ENCODE measurements around the gene SOX6.

The SOX6 gene

GRCh38 chr11:16171882-16172281 is 184.5 kb downstream of the SOX6 start:
- DNase-seq, result no peak
- no peak overlapping the region for H3K4me3 ChIP-seq (ENCODE audit: control insufficient read depth in 1 of 7, extremely low read depth in 1 of 7, insufficient read depth in 4 of 7, low read depth in 2 of 7, low read length in 6 of 7)
- POLR2A ChIA-PET, result no interaction called here
- no peaks in the 10 kb centered on the region for H3K4me1 ChIP-seq (ENCODE audit: control extremely low read depth in 1 of 4, control insufficient read depth in 4 of 4, insufficient read depth in 4 of 4, low read length in 3 of 4)
- no peak overlapping the region for H3K27ac ChIP-seq (ENCODE audit: insufficient read depth in 1 of 2, low read depth in 1 of 2, low read length in 2 of 2, poor library complexity in 1 of 2, severe bottlenecking in 2 of 2)
- peaks cover 0 to 1% (median 0%) of the 10 kb centered on the region in 5 experiments for H3K9me3 ChIP-seq (ENCODE audit: control extremely low read depth in 1 of 5, control insufficient read depth in 4 of 5, insufficient read depth in 2 of 5, low read depth in 1 of 5, low read length in 4 of 5)
- CTCF ChIA-PET, result no interaction called here
- no peaks in the 10 kb centered on the region for H3K36me3 ChIP-seq (ENCODE audit: control insufficient read depth in 4 of 4, insufficient read depth in 4 of 4, low read length in 3 of 4)
- WGBS (ENCODE audit: insufficient coverage), result no CpG with 5 or more reads among the region's 2 CpGs
- H3K27me3 ChIP-seq (replicated peaks in 2 of 5; ENCODE audit: control insufficient read depth in 4 of 5, insufficient read depth in 5 of 5, low read length in 4 of 5), result peaks cover 0 to 2% (median 0%) of the 10 kb centered on the region in 5 experiments

- no peak for DNase-seq
- Histone ChIP-seq H3K27ac (ENCODE audit: insufficient read depth in 1 of 2, low read depth in 1 of 2, low read length in 2 of 2, poor library complexity in 1 of 2, severe bottlenecking in 2 of 2) (no peak overlapping the region), H3K27me3 (replicated peaks in 2 of 5; ENCODE audit: control insufficient read depth in 4 of 5, insufficient read depth in 5 of 5, low read length in 4 of 5) (peaks cover 0 to 2% (median 0%) of the 10 kb centered on the region in 5 experiments), H3K36me3 (ENCODE audit: control insufficient read depth in 4 of 4, insufficient read depth in 4 of 4, low read length in 3 of 4) (no peaks in the 10 kb centered on the region), H3K9me3 (ENCODE audit: control extremely low read depth in 1 of 5, control insufficient read depth in 4 of 5, insufficient read depth in 2 of 5, low read depth in 1 of 5, low read length in 4 of 5) (no peaks in the 10 kb centered on the region), H3K4me1 (ENCODE audit: control extremely low read depth in 1 of 4, control insufficient read depth in 4 of 4, insufficient read depth in 4 of 4, low read length in 3 of 4) (no peaks in the 10 kb centered on the region), H3K4me3 (ENCODE audit: control insufficient read depth in 1 of 7, extremely low read depth in 1 of 7, insufficient read depth in 4 of 7, low read depth in 2 of 7, low read length in 6 of 7) (no peak overlapping the region)
- POLR2A ChIA-PET, result no interaction called here
- WGBS (ENCODE audit: insufficient coverage), result 83% methylated on average over 5 of the region's 7 CpGs
- CTCF ChIA-PET, result interaction anchor here (1.5 kb wide), 1 partner anchor 443 kb away, joined by 3 read pairs; no protein-coding TSS in a partner anchor
Observed at GRCh38 chr11:16169956-16170847, 186.1 kb downstream of the SOX6 start.

- no peak for DNase-seq
- POLR2A ChIA-PET, result no interaction called here
- CTCF ChIA-PET, result interaction anchor here (1.1 to 1.5 kb wide), 2 partner anchors 20 to 444 kb away, joined by 3 read pairs; no protein-coding TSS in a partner anchor
Observed at GRCh38 chr11:16169541-16169940, 186.8 kb downstream of the SOX6 start.

GRCh38 chr11:16167706-16168487 is 188.4 kb downstream of the SOX6 start:
- peaks cover 0 to 2% (median 0%) of the 10 kb centered on the region in 5 experiments for H3K27me3 ChIP-seq (replicated peaks in 2 of 5; ENCODE audit: control insufficient read depth in 4 of 5, insufficient read depth in 5 of 5, low read length in 4 of 5)
- ChIA-PET CTCF (interaction anchor here (0.9 kb wide), 1 partner anchor 11 kb away, joined by 4 read pairs; no protein-coding TSS in a partner anchor), POLR2A (no interaction called here)
- H3K36me3 ChIP-seq (ENCODE audit: control insufficient read depth in 4 of 4, insufficient read depth in 4 of 4, low read length in 3 of 4), result no peaks in the 10 kb centered on the region
- WGBS (ENCODE audit: insufficient coverage), result 83% methylated on average over 2 of the region's 3 CpGs
- H3K4me1 ChIP-seq (ENCODE audit: control extremely low read depth in 1 of 4, control insufficient read depth in 4 of 4, insufficient read depth in 4 of 4, low read length in 3 of 4), result no peaks in the 10 kb centered on the region
- DNase-seq, result no peak
- H3K4me3 ChIP-seq (ENCODE audit: control insufficient read depth in 1 of 7, extremely low read depth in 1 of 7, insufficient read depth in 4 of 7, low read depth in 2 of 7, low read length in 6 of 7), result no peak overlapping the region
- no peak overlapping the region for H3K27ac ChIP-seq (ENCODE audit: insufficient read depth in 1 of 2, low read depth in 1 of 2, low read length in 2 of 2, poor library complexity in 1 of 2, severe bottlenecking in 2 of 2)
- H3K9me3 ChIP-seq (ENCODE audit: control extremely low read depth in 1 of 5, control insufficient read depth in 4 of 5, insufficient read depth in 2 of 5, low read depth in 1 of 5, low read length in 4 of 5), result no peaks in the 10 kb centered on the region

More at GRCh38 chr11:16169541-16169940, 186.8 kb downstream of the SOX6 start:
- no peaks in the 10 kb centered on the region for H3K9me3 ChIP-seq (ENCODE audit: control extremely low read depth in 1 of 5, control insufficient read depth in 4 of 5, insufficient read depth in 2 of 5, low read depth in 1 of 5, low read length in 4 of 5)
- no peak overlapping the region for H3K27ac ChIP-seq (ENCODE audit: insufficient read depth in 1 of 2, low read depth in 1 of 2, low read length in 2 of 2, poor library complexity in 1 of 2, severe bottlenecking in 2 of 2)
- no peak overlapping the region for H3K4me3 ChIP-seq (ENCODE audit: control insufficient read depth in 1 of 7, extremely low read depth in 1 of 7, insufficient read depth in 4 of 7, low read depth in 2 of 7, low read length in 6 of 7)
- H3K27me3 ChIP-seq (replicated peaks in 2 of 5; ENCODE audit: control insufficient read depth in 4 of 5, insufficient read depth in 5 of 5, low read length in 4 of 5), result peaks cover 0 to 2% (median 0%) of the 10 kb centered on the region in 5 experiments
- no peaks in the 10 kb centered on the region for H3K36me3 ChIP-seq (ENCODE audit: control insufficient read depth in 4 of 4, insufficient read depth in 4 of 4, low read length in 3 of 4)
- H3K4me1 ChIP-seq (ENCODE audit: control extremely low read depth in 1 of 4, control insufficient read depth in 4 of 4, insufficient read depth in 4 of 4, low read length in 3 of 4), result no peaks in the 10 kb centered on the region

- no peak for DNase-seq
- Histone ChIP-seq H3K9me3 (ENCODE audit: control extremely low read depth in 1 of 5, control insufficient read depth in 4 of 5, insufficient read depth in 2 of 5, low read depth in 1 of 5, low read length in 4 of 5) (no peaks in the 10 kb centered on the region), H3K4me3 (ENCODE audit: control insufficient read depth in 1 of 7, extremely low read depth in 1 of 7, insufficient read depth in 4 of 7, low read depth in 2 of 7, low read length in 6 of 7) (no peak overlapping the region), H3K27ac (ENCODE audit: insufficient read depth in 1 of 2, low read depth in 1 of 2, low read length in 2 of 2, poor library complexity in 1 of 2, severe bottlenecking in 2 of 2) (no peak overlapping the region), H3K4me1 (ENCODE audit: control extremely low read depth in 1 of 4, control insufficient read depth in 4 of 4, insufficient read depth in 4 of 4, low read length in 3 of 4) (no peaks in the 10 kb centered on the region), H3K36me3 (ENCODE audit: control insufficient read depth in 4 of 4, insufficient read depth in 4 of 4, low read length in 3 of 4) (no peaks in the 10 kb centered on the region), H3K27me3 (replicated peaks in 2 of 5; ENCODE audit: control insufficient read depth in 4 of 5, insufficient read depth in 5 of 5, low read length in 4 of 5) (peaks cover 0 to 2% (median 0%) of the 10 kb centered on the region in 5 experiments)
- CTCF ChIA-PET, result no interaction called here
- POLR2A ChIA-PET, result no interaction called here
- no CpG with 5 or more reads among the region's 1 CpG for WGBS (ENCODE audit: insufficient coverage)
Observed at GRCh38 chr11:16166571-16166970, 189.8 kb downstream of the SOX6 start.

GRCh38 chr11:16160146-16160545 is 196.2 kb downstream of the SOX6 start:
- Histone ChIP-seq H3K4me1 (ENCODE audit: control extremely low read depth in 1 of 4, control insufficient read depth in 4 of 4, insufficient read depth in 4 of 4, low read length in 3 of 4) (no peaks in the 10 kb centered on the region), H3K27me3 (replicated peaks in 2 of 5; ENCODE audit: control insufficient read depth in 4 of 5, insufficient read depth in 5 of 5, low read length in 4 of 5) (no peaks in the 10 kb centered on the region), H3K9me3 (ENCODE audit: control extremely low read depth in 1 of 5, control insufficient read depth in 4 of 5, insufficient read depth in 2 of 5, low read depth in 1 of 5, low read length in 4 of 5) (no peaks in the 10 kb centered on the region), H3K27ac (ENCODE audit: insufficient read depth in 1 of 2, low read depth in 1 of 2, low read length in 2 of 2, poor library complexity in 1 of 2, severe bottlenecking in 2 of 2) (no peak overlapping the region), H3K36me3 (ENCODE audit: control insufficient read depth in 4 of 4, insufficient read depth in 4 of 4, low read length in 3 of 4) (no peaks in the 10 kb centered on the region), H3K4me3 (ENCODE audit: control insufficient read depth in 1 of 7, extremely low read depth in 1 of 7, insufficient read depth in 4 of 7, low read depth in 2 of 7, low read length in 6 of 7) (no peak overlapping the region)
- DNase-seq, result no peak
- no CpG with 5 or more reads among the region's 1 CpG for WGBS (ENCODE audit: insufficient coverage)
- POLR2A ChIA-PET, result no interaction called here
- CTCF ChIA-PET, result interaction anchor here (1.1 kb wide), 1 partner anchor 100 kb away, joined by 3 read pairs; no protein-coding TSS in a partner anchor
